HFFc6 (cell line): Measurements from ENCODE around the gene DEXI. TPM values are rescaled to one million over a fixed set of nuclear protein-coding genes. Genes with fewer than 3 reads are reported as not detected.
"Not testable (repeated sequence)": the region's sequence is repeated elsewhere in the genome, so short reads cannot be mapped to it uniquely, and the experiment has no call there.

Experiments used
- DNase-seq: peaks from one replicate; pipeline ENCODE4 v3.0.0-alpha.2; 2018
- H3K27ac Mint-ChIP-seq: 2 replicates; pipeline ENCODE4 v1.8.0; 2020; ENCODE audit warnings: mild to moderate bottlenecking, mixed read lengths
- H3K27me3 Mint-ChIP-seq: 2 replicates; pipeline ENCODE4 v1.8.0; 2021; ENCODE audit warnings: mild to moderate bottlenecking, moderate library complexity, mixed read lengths; ENCODE audit not compliant: insufficient read depth
- H3K36me3 Mint-ChIP-seq: 2 replicates; pipeline ENCODE4 v1.8.0; 2021; ENCODE audit warnings: low read depth, mixed read lengths
- H3K4me1 Mint-ChIP-seq: 2 replicates; pipeline ENCODE4 v1.8.0; 2020; ENCODE audit warnings: low read depth, mixed read lengths
- H3K4me3 Mint-ChIP-seq: 2 replicates; pipeline ENCODE4 v1.8.0; 2020; ENCODE audit warnings: mild to moderate bottlenecking, moderate library complexity, mixed read lengths
- H3K9me3 Mint-ChIP-seq: 2 replicates; pipeline ENCODE4 v1.8.0; 2020; ENCODE audit warnings: mild to moderate bottlenecking, mixed read lengths
- CTCF ChIP-seq: fragments of 200-600 bp; sonication (generic); IDR thresholded peaks from 2 replicates; pipeline ENCODE4 v1.5.0; 2021; ENCODE audit warnings: antibody characterized with exemption, mild to moderate bottlenecking
- total RNA-seq, 6 experiments: library from RNA; stranded (reverse); fragmentation: NEBNext Ultra II Directional; extraction: Animal tissue kit (Norgen Biotek cat#: 25700); gene quantifications; 2 replicates in 1 of 6; 3 replicates in 5 of 6; pipeline ENCODE4 v1.2.3, GENCODE V29; 2021

The DEXI gene
- total RNA-seq, 6 experiments from 2014 or later: 39.3 to 49.2 (median 44.3) TPM

DNA sequence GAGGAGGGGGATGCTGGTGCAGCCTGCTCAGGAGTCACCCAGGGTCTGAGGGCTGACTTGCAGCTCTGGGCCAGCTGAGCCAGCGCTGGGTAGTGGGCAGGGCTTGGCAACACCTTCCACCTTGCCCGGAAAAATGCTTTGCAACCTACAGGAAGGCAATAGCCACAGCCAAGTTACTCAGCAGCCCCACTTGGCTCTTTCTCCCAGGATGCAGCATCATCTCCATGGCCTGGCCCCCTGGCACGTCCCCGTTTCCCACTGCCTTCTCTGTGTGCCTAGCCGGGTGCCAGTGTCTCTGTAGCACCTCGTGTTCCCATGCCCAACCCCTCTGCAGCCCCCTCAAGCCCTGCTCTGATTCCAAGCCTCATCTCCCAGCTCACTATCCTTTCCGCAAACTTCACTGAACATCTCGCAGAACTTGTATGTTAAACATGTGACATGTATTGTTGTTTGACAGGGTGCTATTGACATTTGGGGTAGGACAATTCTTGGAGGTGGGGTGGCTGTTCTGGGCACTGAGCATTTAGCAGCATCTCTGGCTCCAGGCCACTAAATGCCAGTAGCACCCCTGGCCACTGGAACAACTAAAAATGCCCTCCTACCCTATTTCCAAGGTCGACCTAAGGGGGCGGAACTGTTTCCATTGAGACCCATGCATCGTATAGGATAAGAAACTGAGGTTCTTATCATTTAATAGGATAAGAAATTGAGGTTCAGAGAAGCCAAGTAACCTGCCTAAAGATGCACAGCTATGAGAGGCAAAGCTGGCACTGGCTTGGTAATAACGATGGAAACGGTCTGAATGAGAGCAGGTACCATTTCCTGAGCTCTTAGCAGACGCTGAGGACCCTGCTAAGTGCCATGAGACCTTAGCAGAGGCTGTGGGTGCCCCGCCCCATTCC is 12.2 kb downstream of the DEXI start:
- no peak for DNase-seq
- Mint-ChIP-seq H3K4me1 (peaks cover 6% of the 10 kb centered on the region; the same call in 1 of the 2 replicates), H3K36me3 (peaks cover 17% of the 10 kb centered on the region), H3K4me3 (no peak overlapping the region), H3K9me3 (no peaks in the 10 kb centered on the region), H3K27ac (no peak overlapping the region), H3K27me3 (no peaks in the 10 kb centered on the region; the same call in none of the 2 replicates)
- no peak for TF ChIP-seq CTCF

GRCh38 chr16:10929097-10929496 is 13.2 kb downstream of the DEXI start:
- not testable (repeated sequence) for DNase-seq, H3K4me3 Mint-ChIP-seq, H3K4me1 Mint-ChIP-seq, H3K27me3 Mint-ChIP-seq, H3K27ac Mint-ChIP-seq, H3K9me3 Mint-ChIP-seq
- peaks cover 21% of the 10 kb centered on the region for H3K36me3 Mint-ChIP-seq

DNA sequence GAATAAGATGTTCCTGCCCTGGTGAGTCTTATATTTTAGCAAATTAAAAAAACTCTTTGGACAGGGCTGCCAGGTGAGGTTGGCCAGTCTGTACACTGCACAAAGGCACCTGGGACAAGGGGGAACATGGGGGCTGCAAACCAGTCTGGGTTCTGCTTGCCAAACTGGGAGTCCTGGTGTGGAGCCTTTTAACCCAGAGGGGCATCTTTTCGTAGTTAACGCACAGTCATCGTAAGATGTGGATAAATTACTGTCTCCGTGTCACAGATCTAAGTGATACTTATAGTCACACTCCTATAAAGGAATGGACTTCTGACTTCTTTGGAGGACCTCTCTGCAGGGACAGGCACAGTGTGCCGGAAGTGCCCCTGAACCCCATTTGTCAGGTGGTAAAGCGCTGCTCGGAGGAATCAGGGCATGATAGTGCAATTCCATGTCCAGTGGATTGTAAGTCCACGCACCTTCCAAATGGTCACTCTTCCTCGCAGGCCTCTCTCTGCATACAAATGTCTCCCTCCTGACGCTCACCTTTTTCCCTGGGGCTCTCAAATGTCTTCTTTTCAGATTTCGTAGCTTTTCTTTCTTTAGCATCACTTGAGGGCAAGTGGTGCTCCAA is 14.7 kb downstream of the DEXI start:
- no peaks in the 10 kb centered on the region for H3K4me1 Mint-ChIP-seq

DNA sequence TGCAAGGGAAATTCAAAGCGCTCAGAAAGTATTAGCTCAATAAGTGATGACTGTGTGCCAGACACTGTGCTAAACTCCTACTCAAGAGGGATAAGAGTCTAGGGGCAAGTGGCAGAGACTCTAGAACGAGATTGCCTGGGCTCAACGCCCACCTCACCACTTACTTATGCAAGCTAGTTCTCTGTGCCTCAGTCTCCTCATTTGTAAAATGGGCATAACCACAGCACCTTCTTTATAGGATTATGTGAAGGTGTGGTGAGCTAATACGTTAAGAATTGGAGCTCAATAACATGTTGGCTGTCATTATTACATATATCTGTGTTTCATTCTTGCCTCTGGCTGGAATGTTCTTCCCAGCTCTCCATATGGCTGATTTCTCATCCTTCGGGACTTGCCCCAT is 15.4 kb downstream of the DEXI start:
- Mint-ChIP-seq H3K27ac (no peak overlapping the region), H3K9me3 (no peaks in the 10 kb centered on the region), H3K4me3 (no peak overlapping the region), H3K27me3 (no peaks in the 10 kb centered on the region; the same call in none of the 2 replicates), H3K36me3 (peaks cover 16% of the 10 kb centered on the region), H3K4me1 (peaks cover 5% of the 10 kb centered on the region; the same call in 1 of the 2 replicates)
- no peak for TF ChIP-seq CTCF
- DNase-seq: no peak

More for the DNA sequence above, 14.7 kb downstream of the DEXI start:
- TF ChIP-seq CTCF: no peak
- no peak overlapping the region for H3K4me3 Mint-ChIP-seq
- no peaks in the 10 kb centered on the region for H3K9me3 Mint-ChIP-seq
- H3K27me3 Mint-ChIP-seq: no peaks in the 10 kb centered on the region; the same call in none of the 2 replicates
- no peak overlapping the region for H3K27ac Mint-ChIP-seq
- DNase-seq: no peak
- peaks cover 16% of the 10 kb centered on the region for H3K36me3 Mint-ChIP-seq

DNA sequence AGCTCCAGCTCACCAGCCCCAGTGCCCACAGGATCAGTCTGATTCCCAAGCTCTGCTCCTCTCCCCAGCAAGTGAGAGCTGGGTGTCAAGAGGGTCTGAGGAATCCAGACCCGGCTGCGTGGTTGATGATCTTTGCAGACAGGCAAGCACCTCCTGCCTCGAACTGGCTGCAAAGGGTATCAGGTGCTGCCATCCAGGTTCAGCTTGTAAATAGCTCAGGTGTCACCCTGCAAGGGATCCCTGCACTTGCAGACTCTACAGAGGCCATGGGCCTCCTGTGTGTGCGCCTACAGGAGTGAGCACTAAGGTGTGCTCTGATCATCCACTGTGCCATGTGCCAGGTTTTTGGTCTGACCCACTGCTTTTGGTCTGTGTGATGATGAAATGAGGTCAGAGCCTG is 16.2 kb downstream of the DEXI start:
- no peak overlapping the region for H3K4me3 Mint-ChIP-seq
- no peak for TF ChIP-seq CTCF
- H3K27me3 Mint-ChIP-seq: no peaks in the 10 kb centered on the region; the same call in 1 of the 2 replicates
- peaks cover 5% of the 10 kb centered on the region; the same call in 1 of the 2 replicates for H3K4me1 Mint-ChIP-seq
- H3K36me3 Mint-ChIP-seq: peaks cover 16% of the 10 kb centered on the region
- no peak for DNase-seq
- no peak overlapping the region for H3K27ac Mint-ChIP-seq
- H3K9me3 Mint-ChIP-seq: no peaks in the 10 kb centered on the region

GRCh38 chr16:10925285-10925684 is 17.0 kb downstream of the DEXI start:
- not testable (repeated sequence) for H3K27ac Mint-ChIP-seq, H3K27me3 Mint-ChIP-seq, H3K4me1 Mint-ChIP-seq, DNase-seq, H3K9me3 Mint-ChIP-seq, H3K4me3 Mint-ChIP-seq
- H3K36me3 Mint-ChIP-seq: peaks cover 16% of the 10 kb centered on the region
